PFSK-1 (cell line): Measurements from ENCODE around the gene NRDE2.

Experiments used
- FOXP2 ChIP-seq: optimal IDR thresholded peaks from 2 replicates; pipeline ENCODE3; 2011; ENCODE audit warnings: borderline replicate concordance, control low read depth, inconsistent platforms; ENCODE audit not compliant: insufficient read depth; ENCODE audit errors: extremely low read length, extremely low read depth
- POLR2AphosphoS5 ChIP-seq: IDR thresholded peaks from 2 replicates; pipeline ENCODE4 v1.6.1; 2012; ENCODE audit warnings: low read depth, mild to moderate bottlenecking, control low read depth, low read length, moderate library complexity
- SIN3A ChIP-seq: IDR thresholded peaks from 2 replicates; pipeline ENCODE4 v1.6.1; 2012; ENCODE audit warnings: mild to moderate bottlenecking, low read length, moderate library complexity, borderline replicate concordance; ENCODE audit not compliant: insufficient read depth
- TAF1 ChIP-seq: IDR thresholded peaks from 2 replicates; pipeline ENCODE4 v1.6.1; 2012; ENCODE audit warnings: low read length, control low read depth, borderline replicate concordance; ENCODE audit not compliant: insufficient read depth
- TF ChIP-seq, protein P1 (sequence below), 2 experiments: IDR thresholded peaks; 2 replicates each; pipeline versions ENCODE4 v1.6.1 to v1.8.0; 2011 to 2012; ENCODE audit warnings: low read depth in 2 of 2, low read length in 2 of 2, control low read depth in 1 of 2, inconsistent platforms in 1 of 2, mild to moderate bottlenecking in 1 of 2, moderate library complexity in 1 of 2; ENCODE audit not compliant: insufficient read depth in 1 of 2

The NRDE2 gene

DNA sequence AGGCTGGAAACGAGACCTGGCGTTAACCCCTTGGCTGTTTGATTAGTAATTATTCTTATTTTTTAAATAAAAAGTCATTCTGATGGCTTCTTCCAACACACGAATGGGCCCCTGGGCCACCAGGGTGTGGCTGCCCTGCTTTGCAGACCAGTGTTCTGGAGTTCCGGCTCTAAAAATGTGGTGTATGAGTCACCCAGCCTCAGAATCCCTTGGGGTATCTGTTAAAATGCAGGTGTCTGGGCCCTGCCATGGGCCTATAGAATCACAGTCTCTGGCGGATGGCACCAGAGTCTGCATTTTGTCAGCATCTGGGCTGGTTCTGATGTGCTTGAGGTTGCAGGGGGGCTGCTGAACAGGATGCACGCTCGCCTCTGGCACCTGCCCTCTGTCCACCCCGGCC is 77.9 kb downstream of the NRDE2 start:
- no peak for TF ChIP-seq SIN3A
- TF ChIP-seq, protein P1, sequence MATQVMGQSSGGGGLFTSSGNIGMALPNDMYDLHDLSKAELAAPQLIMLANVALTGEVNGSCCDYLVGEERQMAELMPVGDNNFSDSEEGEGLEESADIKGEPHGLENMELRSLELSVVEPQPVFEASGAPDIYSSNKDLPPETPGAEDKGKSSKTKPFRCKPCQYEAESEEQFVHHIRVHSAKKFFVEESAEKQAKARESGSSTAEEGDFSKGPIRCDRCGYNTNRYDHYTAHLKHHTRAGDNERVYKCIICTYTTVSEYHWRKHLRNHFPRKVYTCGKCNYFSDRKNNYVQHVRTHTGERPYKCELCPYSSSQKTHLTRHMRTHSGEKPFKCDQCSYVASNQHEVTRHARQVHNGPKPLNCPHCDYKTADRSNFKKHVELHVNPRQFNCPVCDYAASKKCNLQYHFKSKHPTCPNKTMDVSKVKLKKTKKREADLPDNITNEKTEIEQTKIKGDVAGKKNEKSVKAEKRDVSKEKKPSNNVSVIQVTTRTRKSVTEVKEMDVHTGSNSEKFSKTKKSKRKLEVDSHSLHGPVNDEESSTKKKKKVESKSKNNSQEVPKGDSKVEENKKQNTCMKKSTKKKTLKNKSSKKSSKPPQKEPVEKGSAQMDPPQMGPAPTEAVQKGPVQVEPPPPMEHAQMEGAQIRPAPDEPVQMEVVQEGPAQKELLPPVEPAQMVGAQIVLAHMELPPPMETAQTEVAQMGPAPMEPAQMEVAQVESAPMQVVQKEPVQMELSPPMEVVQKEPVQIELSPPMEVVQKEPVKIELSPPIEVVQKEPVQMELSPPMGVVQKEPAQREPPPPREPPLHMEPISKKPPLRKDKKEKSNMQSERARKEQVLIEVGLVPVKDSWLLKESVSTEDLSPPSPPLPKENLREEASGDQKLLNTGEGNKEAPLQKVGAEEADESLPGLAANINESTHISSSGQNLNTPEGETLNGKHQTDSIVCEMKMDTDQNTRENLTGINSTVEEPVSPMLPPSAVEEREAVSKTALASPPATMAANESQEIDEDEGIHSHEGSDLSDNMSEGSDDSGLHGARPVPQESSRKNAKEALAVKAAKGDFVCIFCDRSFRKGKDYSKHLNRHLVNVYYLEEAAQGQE (IDR thresholded peaks at IDR 0.05; ENCODE audit: insufficient read depth in 1 of 2, low read depth in 2 of 2, low read length in 2 of 2), result no peak
- no peak for TF ChIP-seq TAF1
- no peak for TF ChIP-seq FOXP2
- TF ChIP-seq POLR2AphosphoS5, result no peak

DNA sequence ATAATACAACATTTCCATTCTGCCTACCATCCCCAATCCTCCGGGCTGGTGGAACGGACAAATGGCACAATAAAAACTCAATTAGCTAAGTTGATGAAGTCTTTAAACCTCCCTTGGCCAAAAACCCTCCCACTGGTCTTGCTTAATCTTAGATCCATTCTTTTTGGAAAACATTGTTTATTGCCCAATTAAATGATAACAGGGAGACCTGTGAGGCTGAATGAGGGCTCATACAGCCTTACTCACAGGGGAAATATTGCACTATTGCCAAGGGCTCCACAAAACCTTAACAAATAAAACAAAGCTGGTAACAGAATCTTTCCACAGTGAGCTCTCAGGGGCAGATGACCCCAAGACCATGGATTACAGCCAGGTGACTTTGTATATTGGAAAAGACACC is 83.1 kb downstream of the NRDE2 start:
- TF ChIP-seq SIN3A (no peak), POLR2AphosphoS5 (no peak), FOXP2 (no peak), TAF1 (no peak)
- TF ChIP-seq, protein P1 (IDR thresholded peaks at IDR 0.05; ENCODE audit: insufficient read depth in 1 of 2, low read depth in 2 of 2, low read length in 2 of 2), result no peak

DNA sequence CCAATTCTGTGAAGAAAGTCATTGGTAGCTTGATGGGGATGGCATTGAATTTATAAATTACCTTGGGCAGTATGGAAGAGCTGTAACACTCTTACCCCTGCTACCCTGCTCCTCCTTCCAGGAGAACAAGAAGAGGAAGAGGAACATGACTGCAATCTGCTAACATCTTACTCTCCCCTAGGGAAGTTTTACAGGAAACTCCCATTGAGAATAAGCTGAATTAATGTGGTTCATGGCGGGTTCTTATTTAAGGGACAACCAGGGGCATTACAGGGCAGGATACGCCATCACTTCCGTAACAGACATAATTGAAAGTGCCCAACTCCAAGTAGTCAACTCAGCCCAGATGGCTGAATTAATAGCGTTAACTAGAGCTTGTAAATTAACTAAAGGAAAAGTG is 84.8 kb downstream of the NRDE2 start:
- TF ChIP-seq, protein P1 (IDR thresholded peaks at IDR 0.05; ENCODE audit: insufficient read depth in 1 of 2, low read depth in 2 of 2, low read length in 2 of 2), result no peak
- TF ChIP-seq FOXP2 (no peak), POLR2AphosphoS5 (no peak), TAF1 (no peak), SIN3A (no peak)

DNA sequence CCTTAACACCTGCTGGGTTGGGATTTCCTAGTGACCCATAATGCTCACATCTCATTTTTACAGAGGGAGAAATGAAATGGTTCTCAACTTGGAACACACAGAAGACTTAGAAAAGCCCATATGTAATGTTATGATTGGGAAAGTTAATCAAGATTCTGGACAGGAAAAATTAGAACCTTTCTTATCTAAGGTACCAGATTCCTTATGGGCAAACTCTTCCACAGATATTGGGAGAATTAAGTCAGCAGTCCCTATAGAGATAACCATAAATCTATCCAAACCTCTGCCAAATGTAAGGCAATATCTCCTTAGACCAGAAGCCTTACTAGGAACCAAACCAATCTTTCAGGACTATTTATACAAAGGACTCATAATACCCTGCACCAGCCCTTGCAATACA is 89.3 kb downstream of the NRDE2 start:
- TF ChIP-seq TAF1 (no peak), POLR2AphosphoS5 (no peak), SIN3A (no peak), FOXP2 (no peak)
- TF ChIP-seq, protein P1 (IDR thresholded peaks at IDR 0.05; ENCODE audit: insufficient read depth in 1 of 2, low read depth in 2 of 2, low read length in 2 of 2), result no peak

DNA sequence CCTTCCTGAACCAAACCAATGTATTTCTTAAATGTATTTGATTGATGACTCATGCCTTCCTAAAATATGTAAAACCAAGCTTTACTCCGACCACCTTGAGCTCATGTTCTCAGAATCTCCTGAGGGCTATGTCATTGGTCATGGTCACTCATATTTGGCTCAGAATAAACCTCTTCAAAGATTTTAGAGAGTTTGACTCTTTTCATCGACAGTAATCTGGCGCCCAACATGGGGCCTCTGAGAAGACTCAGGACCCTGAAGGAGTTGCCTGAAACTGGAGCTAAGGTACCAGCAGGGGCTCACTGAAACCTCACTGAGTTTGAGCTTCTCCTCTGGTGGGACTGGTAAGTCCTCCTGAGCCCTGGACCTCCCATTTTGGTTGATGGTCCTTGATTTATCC is 92.6 kb downstream of the NRDE2 start:
- TF ChIP-seq SIN3A (no peak), TAF1 (no peak), POLR2AphosphoS5 (no peak), FOXP2 (no peak)
- TF ChIP-seq, protein P1 (IDR thresholded peaks at IDR 0.05; ENCODE audit: insufficient read depth in 1 of 2, low read depth in 2 of 2, low read length in 2 of 2), result no peak
